H54 (cell line): Measurements from ENCODE around the gene PON2.

Source experiments
- DNase-seq: peaks from one replicate; pipeline ENCODE4 v3.0.0; 2011; ENCODE audit warnings: low spot score, mixed read lengths; ENCODE audit not compliant: insufficient read length
- FAIRE-seq: peaks from 3 replicates; lab custom pipeline; 2011; peaks lifted over from hg19 to GRCh38; lab: Jason Lieb, UNC
- POLR2A ChIP-seq: IDR thresholded peaks from 2 replicates; pipeline ENCODE4 v1.6.1; 2011; ENCODE audit warnings: low read depth, mild to moderate bottlenecking, low read length

Gene PON2

GRCh38 chr7:95367606-95368005, 67.2 kb downstream of the PON2 start:
- DNase-seq = no peak
- no peak for FAIRE-seq
- no peak for TF ChIP-seq POLR2A

GRCh38 chr7:95365151-95365550, 69.7 kb downstream of the PON2 start:
- DNase-seq (no peak), FAIRE-seq (no peak)

GRCh38 chr7:95357623-95358022, 77.2 kb downstream of the PON2 start:
- no peak for FAIRE-seq

More at GRCh38 chr7:95365151-95365550, 69.7 kb downstream of the PON2 start:
- no peak for TF ChIP-seq POLR2A

More at GRCh38 chr7:95357623-95358022, 77.2 kb downstream of the PON2 start:
- DNase-seq = no peak
- TF ChIP-seq POLR2A = no peak
